SK-N-SH (cell line): ENCODE results near the gene COX4I1. TPM values are rescaled to one million over a fixed set of nuclear protein-coding genes. Genes with fewer than 3 reads are reported as not detected.

Experiments
- CTCF ChIA-PET: fragments of 300-600, 350-600 bp; formaldehyde crosslinking; extraction: SDS; loops from one replicate; lab custom pipeline; 2021; lab: Yijun Ruan, JAX
- POLR2A ChIA-PET: fragments of 350-600 bp; sonication (Branson Sonifier 250); formaldehyde crosslinking; extraction: SDS; loops from one replicate; lab custom pipeline; 2020; ENCODE audit warnings: antibody characterized with exemption, inconsistent platforms; lab: Yijun Ruan, JAX
- DNase-seq: peaks from one replicate; pipeline ENCODE4 v3.0.0; 2012
- H2AFZ ChIP-seq: fragments of 200-600 bp; sonication (generic); 2 replicates; pipeline ENCODE4 v1.8.1; 2016; ENCODE audit warnings: antibody characterized with exemption, mild to moderate bottlenecking, low read depth
- H3F3A ChIP-seq: fragments of 200-600 bp; sonication (generic); replicated peaks from 2 replicates; pipeline ENCODE3; 2016; ENCODE audit warnings: antibody characterized with exemption, mild to moderate bottlenecking; ENCODE audit not compliant: insufficient read depth
- H3K27ac ChIP-seq, 2 experiments: fragments of 200-500 bp in 1 of 2; fragments of 200-600 bp in 1 of 2; sonication (Bioruptor generic) in 1 of 2; sonication (generic), shearing (Covaris generic) in 1 of 2; 2 replicates each; pipeline versions ENCODE4 v1.5.1 to v1.6.1; 2014 to 2016; ENCODE audit warnings: low read depth in 2 of 2, inconsistent platforms in 1 of 2, low read length in 1 of 2, mild to moderate bottlenecking in 1 of 2, mixed read lengths in 1 of 2
- H3K27me3 ChIP-seq: fragments of 200-600 bp; sonication (generic), shearing (Covaris generic); 2 replicates; pipeline ENCODE4 v1.6.1; 2016; ENCODE audit warnings: mixed run types; ENCODE audit not compliant: insufficient read depth
- H3K36me3 ChIP-seq, 2 experiments: fragments of 200-500 bp in 1 of 2; fragments of 200-600 bp in 1 of 2; sonication (Bioruptor generic) in 1 of 2; sonication (generic) in 1 of 2; replicated peaks in 1 of 2; 2 replicates each; pipeline versions ENCODE3 to v1.5.1; 2014 to 2016; ENCODE audit warnings: low read length in 1 of 2, mild to moderate bottlenecking in 1 of 2; ENCODE audit not compliant: insufficient read depth in 2 of 2, control insufficient read depth in 1 of 2
- H3K4me1 ChIP-seq, 2 experiments: fragments of 200-500 bp in 1 of 2; fragments of 200-600 bp in 1 of 2; sonication (Bioruptor generic) in 1 of 2; sonication (generic), shearing (Covaris generic) in 1 of 2; 2 replicates each; pipeline versions ENCODE4 v1.5.1 to v1.6.1; 2014 to 2016; ENCODE audit warnings: low read depth in 1 of 2, low read length in 1 of 2, mixed run types in 1 of 2; ENCODE audit not compliant: insufficient read depth in 2 of 2, control insufficient read depth in 1 of 2
- H3K4me2 ChIP-seq: fragments of 200-600 bp; sonication (generic), shearing (Covaris generic); 2 replicates; pipeline ENCODE4 v1.6.1; 2017; ENCODE audit warnings: mixed run types
- H3K4me3 ChIP-seq, 2 experiments: fragments of 200-500 bp in 1 of 2; fragments of 200-600 bp in 1 of 2; sonication (Bioruptor generic) in 1 of 2; sonication (generic), shearing (Covaris generic) in 1 of 2; 2 replicates each; pipeline versions ENCODE4 v1.5.1 to v1.8.1; 2014 to 2016; ENCODE audit warnings: low read depth in 2 of 2, inconsistent platforms in 1 of 2, low read length in 1 of 2, mild to moderate bottlenecking in 1 of 2, mixed read lengths in 1 of 2, moderate library complexity in 1 of 2
- H3K79me2 ChIP-seq: fragments of 200-600 bp; sonication (generic); 2 replicates; pipeline ENCODE4 v1.8.1; 2017; ENCODE audit warnings: mild to moderate bottlenecking; ENCODE audit not compliant: insufficient read depth
- H3K9ac ChIP-seq: fragments of 200-600 bp; sonication (generic); 2 replicates; pipeline ENCODE4 v1.6.1; 2017; ENCODE audit warnings: mixed run types
- H3K9me2 ChIP-seq: fragments of 200-600 bp; sonication (generic); 2 replicates; pipeline ENCODE4 v1.6.1; 2017; ENCODE audit warnings: mixed run types
- H3K9me3 ChIP-seq: fragments of 200-600 bp; sonication (generic); 2 replicates; pipeline ENCODE4 v1.6.1; 2017; ENCODE audit warnings: mixed run types, mild to moderate bottlenecking, moderate library complexity
- H4K20me1 ChIP-seq: fragments of 200-600 bp; sonication (generic); 2 replicates; pipeline ENCODE4 v1.6.1; 2017; ENCODE audit warnings: mild to moderate bottlenecking, mixed run types; ENCODE audit not compliant: insufficient read depth
- CHD2 ChIP-seq: fragments of 150-350 bp; IDR thresholded peaks from 2 replicates; pipeline ENCODE4 v1.6.1; 2018; ENCODE audit warnings: low read length; ENCODE audit not compliant: partially characterized antibody
- ELF1 ChIP-seq: IDR thresholded peaks from 2 replicates; pipeline ENCODE4 v1.4.0; 2012
- EZH2phosphoT487 ChIP-seq: fragments of 200-600 bp; sonication (generic); IDR thresholded peaks from 2 replicates; pipeline ENCODE4 v1.6.1; 2017; ENCODE audit warnings: low read depth, mixed run types, mild to moderate bottlenecking, antibody characterized with exemption, moderate library complexity, borderline replicate concordance
- FOXJ3 ChIP-seq: sonication (generic); formaldehyde crosslinking; IDR thresholded peaks from 2 replicates; pipeline ENCODE4 v1.5.1; 2020; ENCODE audit warnings: mild to moderate bottlenecking, missing genetic modification reagents
- GABPA ChIP-seq: IDR thresholded peaks from 2 replicates; pipeline ENCODE4 v1.4.0; 2012; ENCODE audit warnings: low read depth, mild to moderate bottlenecking
- GATA2 ChIP-seq: sonication (generic); formaldehyde crosslinking; IDR thresholded peaks from 2 replicates; pipeline ENCODE4 v1.5.0; 2020; ENCODE audit warnings: mild to moderate bottlenecking, missing genetic modification reagents
- NFIC ChIP-seq: IDR thresholded peaks from 2 replicates; pipeline ENCODE4 v1.4.0; 2012; ENCODE audit warnings: borderline replicate concordance
- NRF1 ChIP-seq: IDR thresholded peaks from 2 replicates; pipeline ENCODE4 v1.6.1; 2012; ENCODE audit warnings: low read depth, mild to moderate bottlenecking, low read length
- RFX5 ChIP-seq: IDR thresholded peaks from 2 replicates; pipeline ENCODE4 v1.6.1; 2012; ENCODE audit warnings: mild to moderate bottlenecking, improper control_type of control experiment, low read length
- SMC3 ChIP-seq: IDR thresholded peaks from 2 replicates; pipeline ENCODE4 v1.6.1; 2012; ENCODE audit warnings: low read depth, low read length, improper control_type of control experiment
- TAF1 ChIP-seq: IDR thresholded peaks from 2 replicates; pipeline ENCODE4 v1.6.1; 2012; ENCODE audit warnings: low read depth, mild to moderate bottlenecking, low read length, moderate library complexity, borderline replicate concordance
- TCF12 ChIP-seq: IDR thresholded peaks from 2 replicates; pipeline ENCODE4 v1.4.0; 2012
- TEAD4 ChIP-seq: IDR thresholded peaks from 2 replicates; pipeline ENCODE4 v1.4.0; 2012; ENCODE audit warnings: mild to moderate bottlenecking, borderline replicate concordance; ENCODE audit not compliant: insufficient read depth
- ZBTB33 ChIP-seq: IDR thresholded peaks from 2 replicates; pipeline ENCODE4 v1.4.0; 2012; ENCODE audit warnings: low read depth, borderline replicate concordance
- WGBS: methylation state at CpG from one replicate; pipeline ENCODE4 v1.1.6; 2017; ENCODE audit warnings: low lambda C conversion rate; 5-methylcytosine and 5-hydroxymethylcytosine counted together
- polyA plus RNA-seq, 3 experiments: library from polyadenylated mRNA; depleted of rRNA; stranded (reverse); fragments of >200 nt; gene quantifications; 2 replicates each; pipeline ENCODE4 v1.2.3, GENCODE V29; 2012
- TF ChIP-seq, protein P1 (sequence below): IDR thresholded peaks from 2 replicates; pipeline ENCODE4 v1.4.0; 2012; ENCODE audit warnings: low read depth
- TF ChIP-seq, protein P2 (sequence below): IDR thresholded peaks from 2 replicates; pipeline ENCODE4 v1.6.1; 2012; ENCODE audit warnings: mild to moderate bottlenecking, low read depth, low read length, moderate library complexity
- TF ChIP-seq, protein P3 (sequence below): fragments of 200-600 bp; sonication (generic); IDR thresholded peaks from 2 replicates; pipeline ENCODE4 v1.6.1; 2017; ENCODE audit warnings: antibody characterized with exemption, mild to moderate bottlenecking, moderate library complexity

The COX4I1 gene
- polyA plus RNA-seq, 1 of the 3 experiments (the other 2 are of a cell fraction): 1,294 TPM

DNA sequence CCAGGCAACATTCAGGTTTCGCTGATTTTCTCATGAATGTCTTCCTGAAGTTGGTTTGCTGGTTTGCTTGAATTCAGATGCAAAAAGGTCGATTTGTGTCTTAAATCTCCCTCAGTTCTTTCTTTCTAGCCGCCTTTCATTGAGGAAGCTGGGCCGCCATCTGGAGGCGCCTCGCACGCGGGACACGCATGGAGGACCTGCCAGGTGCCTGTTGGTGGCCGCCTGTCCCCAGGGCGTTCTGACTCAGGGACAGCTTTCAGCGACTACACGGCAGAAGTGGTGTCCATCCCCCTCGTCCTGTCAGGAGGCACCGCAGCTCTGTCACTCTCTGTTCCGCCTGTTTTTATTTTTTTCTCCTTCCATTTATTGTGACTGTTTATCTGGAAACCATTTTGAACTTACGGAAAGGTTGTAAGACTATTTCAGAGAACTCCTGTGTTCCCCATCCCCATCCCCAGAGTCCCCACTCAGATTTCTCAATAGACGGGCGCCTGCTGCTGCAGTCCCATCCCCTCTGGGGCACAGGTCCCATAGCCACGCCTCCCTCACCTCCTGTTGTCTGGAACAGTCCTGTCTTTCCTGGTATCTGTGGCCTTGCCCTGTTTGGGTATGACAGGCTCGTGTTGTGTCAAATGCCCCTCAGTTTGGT, 33.2 kb downstream of the COX4I1 start:
- no peaks in the 10 kb centered on the region for H4K20me1 ChIP-seq
- peaks cover 87% of the 10 kb centered on the region for H3K27me3 ChIP-seq
- TF ChIP-seq, protein P1, sequence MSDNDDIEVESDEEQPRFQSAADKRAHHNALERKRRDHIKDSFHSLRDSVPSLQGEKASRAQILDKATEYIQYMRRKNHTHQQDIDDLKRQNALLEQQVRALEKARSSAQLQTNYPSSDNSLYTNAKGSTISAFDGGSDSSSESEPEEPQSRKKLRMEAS: no peak
- TF ChIP-seq NFIC (no peak), RFX5 (no peak)
- DNase-seq: no peak
- CTCF ChIA-PET: interaction anchor here (10.0 kb wide), 1 partner anchor 12 kb away, joined by 85 read pairs; no protein-coding TSS in a partner anchor
- H3K9me2 ChIP-seq: no peaks in the 10 kb centered on the region
- no peak overlapping the region for H3K27ac ChIP-seq
- H3K36me3 ChIP-seq: no peaks in the 10 kb centered on the region
- no peaks in the 10 kb centered on the region for H3K9me3 ChIP-seq
- no peak overlapping the region for H3K9ac ChIP-seq
- H2AFZ ChIP-seq: no peak overlapping the region
- 5% methylated on average over 21 of the region's 21 CpGs for WGBS
- no peak overlapping the region for H3K4me2 ChIP-seq
- H3K4me3 ChIP-seq: no peak overlapping the region
- no peaks in the 10 kb centered on the region for H3K79me2 ChIP-seq
- H3F3A ChIP-seq: no peaks in the 10 kb centered on the region
- no peaks in the 10 kb centered on the region for H3K4me1 ChIP-seq
- POLR2A ChIA-PET: no interaction called here

GRCh38 chr16:85833219-85833920, 33.9 kb downstream of the COX4I1 start:
- H3K79me2 ChIP-seq: no peaks in the 10 kb centered on the region
- peaks cover 88% of the 10 kb centered on the region for H3K27me3 ChIP-seq
- H3F3A ChIP-seq: no peaks in the 10 kb centered on the region
- H3K9ac ChIP-seq: no peak overlapping the region
- no peak overlapping the region for H3K4me3 ChIP-seq
- no peaks in the 10 kb centered on the region for H3K9me3 ChIP-seq
- no peak for DNase-seq
- H3K27ac ChIP-seq: no peak overlapping the region
- POLR2A ChIA-PET: no interaction called here
- WGBS: 17% methylated on average over 20 of the region's 22 CpGs
- CTCF ChIA-PET: interaction anchor here (10.0 kb wide), 1 partner anchor 13 kb away, joined by 85 read pairs; no protein-coding TSS in a partner anchor
- no peak overlapping the region for H2AFZ ChIP-seq
- no peak overlapping the region for H3K4me2 ChIP-seq
- H3K4me1 ChIP-seq: no peaks in the 10 kb centered on the region
- H3K36me3 ChIP-seq: no peaks in the 10 kb centered on the region
- H3K9me2 ChIP-seq: no peaks in the 10 kb centered on the region
- no peaks in the 10 kb centered on the region for H4K20me1 ChIP-seq
- no peak for TF ChIP-seq TAF1
- TF ChIP-seq, protein P1: no peak
- TF ChIP-seq ZBTB33: no peak
- TF ChIP-seq, protein P2, sequence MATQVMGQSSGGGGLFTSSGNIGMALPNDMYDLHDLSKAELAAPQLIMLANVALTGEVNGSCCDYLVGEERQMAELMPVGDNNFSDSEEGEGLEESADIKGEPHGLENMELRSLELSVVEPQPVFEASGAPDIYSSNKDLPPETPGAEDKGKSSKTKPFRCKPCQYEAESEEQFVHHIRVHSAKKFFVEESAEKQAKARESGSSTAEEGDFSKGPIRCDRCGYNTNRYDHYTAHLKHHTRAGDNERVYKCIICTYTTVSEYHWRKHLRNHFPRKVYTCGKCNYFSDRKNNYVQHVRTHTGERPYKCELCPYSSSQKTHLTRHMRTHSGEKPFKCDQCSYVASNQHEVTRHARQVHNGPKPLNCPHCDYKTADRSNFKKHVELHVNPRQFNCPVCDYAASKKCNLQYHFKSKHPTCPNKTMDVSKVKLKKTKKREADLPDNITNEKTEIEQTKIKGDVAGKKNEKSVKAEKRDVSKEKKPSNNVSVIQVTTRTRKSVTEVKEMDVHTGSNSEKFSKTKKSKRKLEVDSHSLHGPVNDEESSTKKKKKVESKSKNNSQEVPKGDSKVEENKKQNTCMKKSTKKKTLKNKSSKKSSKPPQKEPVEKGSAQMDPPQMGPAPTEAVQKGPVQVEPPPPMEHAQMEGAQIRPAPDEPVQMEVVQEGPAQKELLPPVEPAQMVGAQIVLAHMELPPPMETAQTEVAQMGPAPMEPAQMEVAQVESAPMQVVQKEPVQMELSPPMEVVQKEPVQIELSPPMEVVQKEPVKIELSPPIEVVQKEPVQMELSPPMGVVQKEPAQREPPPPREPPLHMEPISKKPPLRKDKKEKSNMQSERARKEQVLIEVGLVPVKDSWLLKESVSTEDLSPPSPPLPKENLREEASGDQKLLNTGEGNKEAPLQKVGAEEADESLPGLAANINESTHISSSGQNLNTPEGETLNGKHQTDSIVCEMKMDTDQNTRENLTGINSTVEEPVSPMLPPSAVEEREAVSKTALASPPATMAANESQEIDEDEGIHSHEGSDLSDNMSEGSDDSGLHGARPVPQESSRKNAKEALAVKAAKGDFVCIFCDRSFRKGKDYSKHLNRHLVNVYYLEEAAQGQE: no peak
- TF ChIP-seq, protein P3, sequence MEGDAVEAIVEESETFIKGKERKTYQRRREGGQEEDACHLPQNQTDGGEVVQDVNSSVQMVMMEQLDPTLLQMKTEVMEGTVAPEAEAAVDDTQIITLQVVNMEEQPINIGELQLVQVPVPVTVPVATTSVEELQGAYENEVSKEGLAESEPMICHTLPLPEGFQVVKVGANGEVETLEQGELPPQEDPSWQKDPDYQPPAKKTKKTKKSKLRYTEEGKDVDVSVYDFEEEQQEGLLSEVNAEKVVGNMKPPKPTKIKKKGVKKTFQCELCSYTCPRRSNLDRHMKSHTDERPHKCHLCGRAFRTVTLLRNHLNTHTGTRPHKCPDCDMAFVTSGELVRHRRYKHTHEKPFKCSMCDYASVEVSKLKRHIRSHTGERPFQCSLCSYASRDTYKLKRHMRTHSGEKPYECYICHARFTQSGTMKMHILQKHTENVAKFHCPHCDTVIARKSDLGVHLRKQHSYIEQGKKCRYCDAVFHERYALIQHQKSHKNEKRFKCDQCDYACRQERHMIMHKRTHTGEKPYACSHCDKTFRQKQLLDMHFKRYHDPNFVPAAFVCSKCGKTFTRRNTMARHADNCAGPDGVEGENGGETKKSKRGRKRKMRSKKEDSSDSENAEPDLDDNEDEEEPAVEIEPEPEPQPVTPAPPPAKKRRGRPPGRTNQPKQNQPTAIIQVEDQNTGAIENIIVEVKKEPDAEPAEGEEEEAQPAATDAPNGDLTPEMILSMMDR: no peak
- no peak for TF ChIP-seq TEAD4
- no peak for TF ChIP-seq EZH2phosphoT487
- TF ChIP-seq GATA2 (CRISPR knock-in tag): no peak
- TF ChIP-seq CHD2: no peak
- TF ChIP-seq FOXJ3: no peak
- no peak for TF ChIP-seq SMC3
- no peak for TF ChIP-seq TCF12
- no peak for TF ChIP-seq NRF1
- TF ChIP-seq GABPA: no peak
- no peak for TF ChIP-seq ELF1
- no peak for TF ChIP-seq NFIC
